ENCODE results near the gene PRR12. TPM values are rescaled to one million over a fixed set of nuclear protein-coding genes. Genes with fewer than 3 reads are reported as not detected.

Gene PRR12, protein sequence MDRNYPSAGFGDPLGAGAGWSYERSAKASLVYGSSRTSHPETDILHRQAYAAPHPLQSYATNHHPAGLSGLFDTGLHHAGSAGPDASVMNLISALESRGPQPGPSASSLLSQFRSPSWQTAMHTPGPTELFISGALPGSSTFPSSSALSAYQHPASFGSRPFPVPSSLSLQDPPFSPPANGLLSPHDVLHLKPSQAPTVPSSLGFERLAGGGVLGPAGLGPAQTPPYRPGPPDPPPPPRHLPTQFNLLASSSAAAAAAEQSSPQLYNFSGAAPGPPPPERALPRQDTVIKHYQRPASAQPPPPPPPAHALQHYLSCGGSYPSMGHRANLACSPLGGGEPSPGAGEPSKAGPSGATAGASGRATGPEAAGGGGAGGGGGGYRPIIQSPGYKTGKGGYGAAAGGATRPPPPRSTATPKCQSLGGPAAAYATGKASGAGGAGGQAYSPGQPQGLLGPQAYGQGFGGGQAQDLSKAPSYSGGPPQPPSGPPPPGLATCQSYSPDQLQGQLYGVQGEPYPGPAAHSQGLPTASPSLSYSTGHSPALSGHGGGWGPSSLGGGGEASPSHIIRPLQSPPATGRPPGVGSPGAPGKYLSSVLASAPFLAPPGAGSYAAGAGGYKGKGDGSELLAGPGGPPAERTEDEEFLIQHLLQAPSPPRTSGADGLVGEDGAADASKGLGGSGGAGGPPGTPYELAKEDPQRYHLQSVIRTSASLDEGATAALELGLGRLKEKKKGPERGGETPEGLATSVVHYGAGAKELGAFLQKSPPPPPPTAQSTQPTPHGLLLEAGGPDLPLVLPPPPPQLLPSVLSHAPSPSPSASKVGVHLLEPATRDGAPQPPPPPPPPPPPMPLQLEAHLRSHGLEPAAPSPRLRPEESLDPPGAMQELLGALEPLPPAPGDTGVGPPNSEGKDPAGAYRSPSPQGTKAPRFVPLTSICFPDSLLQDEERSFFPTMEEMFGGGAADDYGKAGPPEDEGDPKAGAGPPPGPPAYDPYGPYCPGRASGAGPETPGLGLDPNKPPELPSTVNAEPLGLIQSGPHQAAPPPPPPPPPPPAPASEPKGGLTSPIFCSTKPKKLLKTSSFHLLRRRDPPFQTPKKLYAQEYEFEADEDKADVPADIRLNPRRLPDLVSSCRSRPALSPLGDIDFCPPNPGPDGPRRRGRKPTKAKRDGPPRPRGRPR (N-terminal part only)
- 25.0 to 35.5 TPM (median 34.0 TPM) in 5 replicates for total RNA-seq (2022; extraction: Qiagen RNA extraction)

DNA sequence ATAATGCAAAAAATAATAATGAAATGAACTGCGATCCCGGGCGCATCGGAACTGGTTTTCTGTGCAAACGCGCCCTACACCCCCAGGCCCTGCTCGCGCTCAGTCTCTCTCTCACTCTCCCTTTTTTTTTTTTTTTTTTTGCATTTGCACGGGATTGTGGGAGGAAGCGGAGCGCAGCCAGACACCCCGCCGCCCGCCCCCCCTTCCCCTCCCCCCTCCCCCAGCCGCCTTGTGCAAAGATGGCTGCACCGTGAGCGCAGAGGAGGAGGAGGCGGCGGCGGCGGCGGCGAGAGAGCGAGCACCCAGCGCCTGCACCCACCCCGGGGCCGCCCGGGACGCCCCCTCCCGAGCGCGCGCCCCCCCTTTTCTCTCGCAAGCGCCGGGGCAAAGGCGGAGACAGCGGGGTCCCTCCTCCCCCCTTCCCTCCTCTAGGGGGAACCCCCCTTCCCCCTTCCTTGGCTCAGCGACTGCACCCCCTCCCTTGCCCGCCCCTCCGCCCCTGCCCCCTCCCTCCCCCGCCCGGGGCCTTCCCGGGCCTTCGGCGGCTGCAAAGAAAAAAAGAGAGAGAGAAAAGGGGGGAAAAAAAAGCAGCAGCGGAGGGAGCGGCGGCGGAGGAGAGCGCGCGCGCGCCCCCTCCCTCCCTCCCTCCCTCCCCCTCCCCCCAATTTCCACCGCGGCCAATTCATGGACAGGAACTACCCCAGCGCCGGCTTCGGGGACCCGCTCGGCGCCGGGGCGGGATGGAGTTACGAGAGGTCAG lies at the start of gene PRR12:
Gene PRR12, plus strand, starts transcription at position 212 of the 760 bp plus-strand sequence. Its CDS starts 473 bp downstream, at position 685.

DNA sequence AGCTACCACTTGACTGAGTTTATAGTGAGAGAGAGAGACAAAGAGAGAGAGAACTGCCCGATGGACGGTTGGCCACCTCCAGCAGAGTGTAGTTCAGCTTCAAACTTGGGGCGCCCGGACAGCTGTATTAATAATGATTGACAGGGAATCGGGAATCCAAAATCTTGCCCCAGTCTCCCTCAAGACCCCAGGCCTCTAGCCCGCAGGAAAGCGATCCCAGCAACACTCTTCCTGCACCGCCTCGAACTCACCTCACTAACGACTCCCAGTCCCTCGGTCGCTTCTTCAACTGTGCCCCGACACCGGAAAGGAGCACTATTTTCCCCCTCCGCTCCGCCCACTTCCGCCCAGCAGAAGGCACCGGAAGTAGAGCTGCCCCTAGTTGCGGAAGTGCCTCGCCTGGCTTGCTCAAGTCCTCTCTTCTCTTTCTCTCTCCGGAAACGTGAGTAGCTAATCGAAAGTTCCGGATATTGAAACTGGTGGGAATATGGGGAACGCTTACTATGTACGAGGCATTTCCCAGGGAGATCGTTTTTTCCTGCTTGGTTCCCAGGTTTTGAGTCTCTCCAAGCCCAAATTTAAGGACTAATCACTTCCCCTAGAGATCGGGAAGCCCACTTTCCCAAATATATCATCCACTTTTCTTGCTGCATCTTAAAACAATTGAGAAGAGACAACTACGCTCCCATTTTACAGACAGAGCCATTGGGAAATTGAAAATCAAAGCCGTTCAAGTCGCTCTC lies 10.5 kb upstream of the PRR12 start, which contains the start of gene NOSIP:
Gene NOSIP, minus strand, starts transcription at position 293 of the 743 bp plus-strand sequence. CDS start 19,865 bp downstream, outside the sequence.

DNA sequence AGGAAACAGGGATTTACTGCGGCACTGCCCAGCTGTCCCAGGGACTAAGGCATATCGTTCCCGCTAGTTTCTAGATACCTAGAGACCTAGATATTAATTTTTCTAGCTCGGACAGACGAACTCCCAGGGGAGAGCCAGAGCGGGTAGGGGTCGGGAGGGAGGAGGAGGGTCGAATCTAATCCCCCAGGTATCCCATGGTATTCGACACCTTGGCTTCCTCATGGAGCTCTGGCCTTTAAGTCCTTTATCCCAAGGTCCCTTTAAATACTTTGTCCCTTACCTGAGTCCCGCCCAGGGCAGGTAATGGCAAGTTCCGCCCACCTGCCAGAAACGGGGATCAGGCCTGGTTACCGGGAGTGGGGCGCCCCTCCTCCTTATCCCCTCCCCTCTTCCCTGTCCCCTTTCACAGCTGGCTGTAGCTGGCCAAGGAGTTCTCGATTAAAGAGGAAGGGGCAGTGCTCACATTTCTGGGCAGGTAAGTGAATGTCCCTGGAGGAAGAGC lies 9.9 kb upstream of the PRR12 start, which contains the start of gene PRRG2:
Gene PRRG2, plus strand, starts transcription at position 310 of the 502 bp plus-strand sequence. CDS start 1,904 bp downstream, outside the sequence.

DNA sequence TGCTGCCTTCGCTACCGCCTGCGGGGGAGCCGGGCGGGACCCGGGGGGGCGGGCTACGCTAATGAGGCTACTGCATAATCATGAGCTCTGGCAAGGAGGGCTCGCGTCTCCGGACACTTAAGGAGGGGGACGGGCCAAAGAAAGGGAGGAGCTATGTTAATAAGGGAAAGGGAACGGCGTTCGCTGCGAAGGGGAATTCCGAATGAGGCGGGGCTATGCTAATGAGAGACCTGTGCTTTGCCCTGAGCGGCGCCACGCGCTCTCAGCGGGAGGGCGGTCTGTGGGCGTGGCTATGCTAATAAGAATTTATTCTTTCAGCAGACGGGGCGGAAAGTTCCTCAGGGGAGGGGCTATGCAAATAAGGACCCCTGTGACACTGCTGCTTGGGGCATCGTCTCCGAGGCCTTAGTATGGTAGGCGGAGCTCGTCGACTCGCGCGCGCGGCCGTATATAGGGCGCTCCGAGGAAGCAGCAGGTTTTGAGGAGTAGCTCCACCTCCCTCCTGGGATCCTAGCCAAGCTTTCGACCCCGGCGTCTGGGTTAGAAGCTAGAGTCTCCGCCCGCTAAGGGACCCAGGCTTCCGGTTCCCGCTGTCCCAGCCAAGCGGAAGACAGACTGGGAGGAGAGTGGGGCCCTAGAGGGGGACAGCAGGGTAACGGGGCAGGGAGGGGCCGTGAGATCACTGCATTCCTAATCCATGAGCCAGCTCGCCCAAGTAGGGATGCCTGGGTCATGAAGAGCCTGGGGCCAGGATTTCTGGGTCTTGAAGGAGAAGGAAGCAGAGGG lies 49.3 kb downstream of the PRR12 start, which contains the start of gene RRAS:
Gene RRAS, minus strand, starts transcription at position 31 of the 786 bp plus-strand sequence. CDS start 45 bp downstream, outside the sequence.

DNA sequence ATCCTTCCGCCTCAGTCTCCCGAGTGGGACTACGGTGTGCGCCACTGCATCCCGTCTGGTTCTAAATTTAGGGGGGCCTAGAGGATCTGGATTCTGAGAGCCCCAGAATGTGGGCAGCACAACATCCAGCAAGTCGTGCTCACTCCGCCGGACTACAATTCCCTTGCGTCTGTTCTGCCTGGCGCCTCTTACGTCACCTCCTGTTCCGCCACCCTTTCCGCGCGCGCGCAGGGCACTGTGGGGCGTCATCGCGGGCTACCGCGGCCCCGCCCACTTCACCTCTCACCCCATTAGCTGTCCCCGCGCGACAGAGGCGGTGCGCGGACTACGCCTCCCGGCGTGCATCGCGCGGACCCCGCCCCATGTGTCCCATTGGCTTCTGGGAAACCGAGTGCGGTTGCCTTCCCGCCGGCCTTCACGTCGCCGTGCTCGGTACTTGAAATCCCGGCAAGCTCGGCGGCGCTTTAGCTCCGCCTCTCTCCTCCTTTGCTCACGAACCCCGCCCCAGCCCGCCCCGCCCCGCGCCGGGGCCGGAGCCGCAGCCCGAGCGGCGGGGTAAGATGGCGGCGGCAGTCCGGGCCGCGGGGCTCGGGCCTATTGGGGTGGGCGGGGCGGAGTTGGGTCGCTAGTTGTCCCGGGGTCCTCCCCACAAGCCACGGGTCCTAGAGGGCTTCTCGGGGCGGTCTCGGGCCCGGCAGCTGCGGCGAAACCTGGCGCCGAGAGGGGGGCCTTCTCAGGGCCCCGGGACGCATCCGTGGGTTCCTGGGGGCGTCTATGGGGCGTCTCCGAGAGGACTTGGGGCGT lies 50.9 kb downstream of the PRR12 start, which contains the start of gene SCAF1:
Gene SCAF1, plus strand, starts transcription at position 522 of the 804 bp plus-strand sequence. CDS start 2,818 bp downstream, outside the sequence.

DNA sequence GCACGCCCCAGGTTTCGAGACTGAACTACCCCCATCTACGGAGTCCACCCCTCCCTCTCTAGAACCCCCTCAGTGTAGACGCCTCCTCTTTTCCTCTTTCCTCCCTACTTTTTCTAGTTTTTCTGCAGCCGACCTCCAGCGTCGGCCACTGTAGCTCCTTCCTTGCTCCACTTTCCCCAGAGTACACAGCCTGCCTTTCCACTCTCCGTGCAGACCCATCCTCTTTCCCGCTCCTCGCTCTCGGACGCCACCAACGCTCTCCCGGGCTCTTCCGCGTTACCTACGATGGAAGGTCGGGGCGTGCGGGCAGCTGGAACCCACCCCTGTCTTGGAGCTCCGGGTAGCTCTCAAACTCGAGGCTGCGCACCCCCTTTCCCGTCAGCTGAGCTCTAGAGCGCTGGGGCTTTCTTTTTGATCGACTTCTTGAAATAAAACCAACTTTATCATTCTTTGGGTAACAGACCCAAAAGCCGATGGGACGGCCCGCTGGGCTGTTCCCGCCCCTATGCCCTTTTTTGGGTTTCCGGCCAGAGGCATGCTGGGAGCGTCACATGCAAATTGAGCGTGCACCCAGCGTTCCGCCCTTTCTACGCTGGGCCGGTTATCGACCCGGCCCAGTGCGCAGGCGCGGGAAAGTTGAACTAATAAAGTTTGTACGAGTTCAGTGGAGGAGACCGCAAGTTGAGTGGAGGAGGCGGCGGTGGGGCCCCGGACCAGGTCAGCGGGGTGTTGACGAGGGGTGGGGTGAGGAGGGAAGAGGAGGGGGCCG lies 74.6 kb downstream of the PRR12 start, which contains the start of the genes BCL2L12 and IRF3:
Gene BCL2L12, plus strand, starts transcription at position 583 of the 769 bp plus-strand sequence. CDS start 760 bp downstream, outside the sequence.
Gene IRF3, minus strand, starts transcription at position 507 of the 769 bp plus-strand sequence. CDS start 1,019 bp downstream, outside the sequence.

Other genes with a start within 250 kb of the PRR12 start
- gene TEAD2, start 228.8 kb upstream of the PRR12 start, total RNA-seq (2022; extraction: Qiagen RNA extraction): 14.1 to 20.5 TPM (median 17.5 TPM) in 5 replicates
- gene DKKL1, start 227.3 kb upstream of the PRR12 start, total RNA-seq (2022; extraction: Qiagen RNA extraction): 0.11 to 1.1 TPM (median 0.59 TPM) in 5 replicates
- 0.06 TPM in 1 of 5 replicates, not detected in the others for gene KASH5, start 202.9 kb upstream of the PRR12 start, total RNA-seq (2022; extraction: Qiagen RNA extraction)
- not detected in 5 replicates for gene PTH2, start 167.7 kb upstream of the PRR12 start, total RNA-seq (2022; extraction: Qiagen RNA extraction)
- 0.08 to 0.22 TPM (median 0.19 TPM) in 4 of 5 replicates, not detected in the other for gene GFY, start 165.8 kb upstream of the PRR12 start, total RNA-seq (2022; extraction: Qiagen RNA extraction)
- 0.44 to 0.71 TPM (median 0.55 TPM) in 5 replicates for gene SLC17A7, start 149.7 kb upstream of the PRR12 start, total RNA-seq (2022; extraction: Qiagen RNA extraction)
- gene PIH1D1, start 139.4 kb upstream of the PRR12 start, total RNA-seq (2022; extraction: Qiagen RNA extraction): 85.8 to 96.7 TPM (median 90.5 TPM) in 5 replicates
- gene ALDH16A1, start 138.0 kb upstream of the PRR12 start, total RNA-seq (2022; extraction: Qiagen RNA extraction): 14.4 to 28.1 TPM (median 24.4 TPM) in 5 replicates
- gene FLT3LG, start 117.0 kb upstream of the PRR12 start, total RNA-seq (2022; extraction: Qiagen RNA extraction): 1.1 to 1.4 TPM (median 1.3 TPM) in 5 replicates
- gene RPL13A, start 103.6 kb upstream of the PRR12 start, total RNA-seq (2022; extraction: Qiagen RNA extraction): 3,905 to 4,301 TPM (median 4,085 TPM) in 5 replicates
- gene RPS11, start 94.7 kb upstream of the PRR12 start, total RNA-seq (2022; extraction: Qiagen RNA extraction): 3,769 to 4,865 TPM (median 3,847 TPM) in 5 replicates
- gene FCGRT, start 78.5 kb upstream of the PRR12 start, total RNA-seq (2022; extraction: Qiagen RNA extraction): 26.4 to 32.0 TPM (median 29.2 TPM) in 5 replicates
- 1.3 to 2.9 TPM (median 2.3 TPM) in 5 replicates for gene RCN3, start 63.2 kb upstream of the PRR12 start, total RNA-seq (2022; extraction: Qiagen RNA extraction)
- 88.3 to 108 TPM (median 105 TPM) in 5 replicates for gene NOSIP, start 10.6 kb upstream of the PRR12 start, total RNA-seq (2022; extraction: Qiagen RNA extraction)
- gene PRRG2, start 9.9 kb upstream of the PRR12 start, total RNA-seq (2022; extraction: Qiagen RNA extraction): 0.44 to 1.1 TPM (median 0.75 TPM) in 5 replicates
- 99.6 to 157 TPM (median 144 TPM) in 5 replicates for gene RRAS, start 49.0 kb downstream of the PRR12 start, total RNA-seq (2022; extraction: Qiagen RNA extraction)
- 39.5 to 69.3 TPM (median 65.3 TPM) in 5 replicates for gene SCAF1, start 51.0 kb downstream of the PRR12 start, total RNA-seq (2022; extraction: Qiagen RNA extraction)
- 74.8 to 117 TPM (median 95.5 TPM) in 5 replicates for gene IRF3, start 74.7 kb downstream of the PRR12 start, total RNA-seq (2022; extraction: Qiagen RNA extraction)
- gene BCL2L12, start 74.8 kb downstream of the PRR12 start, total RNA-seq (2022; extraction: Qiagen RNA extraction): 53.4 to 73.8 TPM (median 70.9 TPM) in 5 replicates
- gene PRMT1, start 86.1 kb downstream of the PRR12 start, total RNA-seq (2022; extraction: Qiagen RNA extraction): 403 to 432 TPM (median 421 TPM) in 5 replicates
- gene ADM5, start 98.4 kb downstream of the PRR12 start, total RNA-seq (2022; extraction: Qiagen RNA extraction): 3.6 to 7.2 TPM (median 5.1 TPM) in 5 replicates
- gene CPT1C, start 99.9 kb downstream of the PRR12 start, total RNA-seq (2022; extraction: Qiagen RNA extraction): 11.0 to 15.0 TPM (median 14.0 TPM) in 5 replicates
- not detected in 5 replicates for gene TSKS, start 172.1 kb downstream of the PRR12 start, total RNA-seq (2022; extraction: Qiagen RNA extraction)
- 40.1 to 57.8 TPM (median 55.4 TPM) in 5 replicates for gene AP2A1, start 175.8 kb downstream of the PRR12 start, total RNA-seq (2022; extraction: Qiagen RNA extraction)
- 13.3 to 16.4 TPM (median 14.5 TPM) in 5 replicates for gene FUZ, start 222.1 kb downstream of the PRR12 start, total RNA-seq (2022; extraction: Qiagen RNA extraction)
- gene MED25, start 227.1 kb downstream of the PRR12 start, total RNA-seq (2022; extraction: Qiagen RNA extraction): 45.8 to 71.0 TPM (median 68.3 TPM) in 5 replicates